ENCODE measurements around the gene RBPJ.
A peak's percentile ranks its signal among the peaks of the same experiment; 100 is the strongest.

The RBPJ gene

DNA sequence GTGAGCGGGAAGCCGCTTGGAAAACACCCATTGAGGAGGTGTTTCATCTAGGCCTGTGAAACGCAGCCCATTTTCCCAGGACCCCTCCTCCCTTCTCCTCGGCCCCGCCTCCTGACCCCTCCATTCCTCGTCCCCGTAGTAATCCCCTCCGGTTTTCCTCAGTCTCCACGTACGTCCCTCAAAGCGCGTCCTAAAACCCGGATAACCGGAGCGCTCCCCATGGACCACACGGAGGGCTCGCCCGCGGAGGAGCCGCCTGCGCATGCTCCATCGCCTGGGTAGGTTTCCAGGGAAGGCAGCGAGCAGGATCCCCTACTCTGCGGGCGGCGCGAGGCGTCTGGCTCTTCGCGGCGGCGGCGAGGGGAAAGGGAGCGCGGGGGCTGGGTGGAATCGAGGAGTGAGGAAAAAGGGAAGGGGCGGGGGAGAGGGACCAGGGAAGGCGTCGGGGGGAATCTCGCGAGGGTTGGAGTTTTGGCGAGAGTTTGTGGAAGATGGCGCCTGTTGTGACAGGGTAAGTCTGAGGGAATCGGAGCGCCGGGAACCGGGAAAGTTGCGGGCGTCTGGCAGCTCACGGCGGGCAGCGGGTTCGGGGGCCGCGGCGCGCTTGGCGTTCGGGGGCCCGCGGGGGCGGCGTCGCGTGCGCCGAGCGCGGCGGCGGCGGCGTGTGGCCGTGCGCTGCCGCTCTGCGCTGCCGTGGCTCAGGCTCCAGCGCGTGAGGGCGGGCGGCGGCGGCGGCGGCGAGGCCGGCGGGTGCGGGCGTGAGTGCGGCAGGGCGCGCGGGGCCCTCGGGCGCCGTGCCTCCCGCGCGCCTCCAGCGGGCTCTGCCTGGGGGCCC, at the start of gene RBPJ:
RBPJ (plus strand) TSS at position 477 of the 835 bp plus-strand sequence; CDS start at position 492, 15 bp downstream.
- peaks cover 41% of the 10 kb centered on the region for H3K4me1 Mint-ChIP-seq (ENCODE audit: low read depth)

DNA sequence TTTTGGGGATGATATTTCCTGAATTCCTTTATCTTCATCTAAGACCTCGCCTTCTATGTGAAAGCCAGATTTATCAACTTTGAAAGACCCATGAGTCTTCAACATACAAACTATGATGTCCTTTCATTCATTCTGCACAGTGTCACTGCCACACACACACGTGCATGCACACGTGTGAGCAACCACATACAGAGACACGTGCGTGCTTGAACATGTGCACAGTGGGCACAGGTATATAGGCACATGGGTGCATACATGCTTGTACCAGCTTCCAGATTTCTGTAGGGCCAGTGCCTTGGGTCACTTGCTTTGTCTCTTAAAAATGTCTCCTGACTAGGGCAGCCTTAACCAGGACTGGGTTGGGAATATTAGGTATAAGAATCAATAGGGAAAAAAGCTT, 49.1 kb upstream of the RBPJ start:
- Mint-ChIP-seq H3K27me3 (ENCODE audit: low read depth) (no peaks in the 10 kb centered on the region), H3K27ac (no peak overlapping the region), H3K9me3 (no peaks in the 10 kb centered on the region), H3K36me3 (ENCODE audit: low read depth) (peaks cover 4% of the 10 kb centered on the region), H3K4me3 (no peak overlapping the region), H3K4me1 (ENCODE audit: low read depth) (peaks cover 42% of the 10 kb centered on the region)
- no peak for DNase-seq (ENCODE audit: low spot score)

More for the DNA sequence above, at the start of gene RBPJ:
- Mint-ChIP-seq H3K27me3 (ENCODE audit: low read depth) (no peaks in the 10 kb centered on the region), H3K27ac (peak within 1 kb of the TSS; percentile 99), H3K9me3 (peaks cover 16% of the 10 kb centered on the region), H3K4me3 (peak within 1 kb of the TSS; percentile 100), H3K36me3 (ENCODE audit: low read depth) (peaks cover 32% of the 10 kb centered on the region)
- peak; percentile 76 for DNase-seq (ENCODE audit: low spot score)

DNA sequence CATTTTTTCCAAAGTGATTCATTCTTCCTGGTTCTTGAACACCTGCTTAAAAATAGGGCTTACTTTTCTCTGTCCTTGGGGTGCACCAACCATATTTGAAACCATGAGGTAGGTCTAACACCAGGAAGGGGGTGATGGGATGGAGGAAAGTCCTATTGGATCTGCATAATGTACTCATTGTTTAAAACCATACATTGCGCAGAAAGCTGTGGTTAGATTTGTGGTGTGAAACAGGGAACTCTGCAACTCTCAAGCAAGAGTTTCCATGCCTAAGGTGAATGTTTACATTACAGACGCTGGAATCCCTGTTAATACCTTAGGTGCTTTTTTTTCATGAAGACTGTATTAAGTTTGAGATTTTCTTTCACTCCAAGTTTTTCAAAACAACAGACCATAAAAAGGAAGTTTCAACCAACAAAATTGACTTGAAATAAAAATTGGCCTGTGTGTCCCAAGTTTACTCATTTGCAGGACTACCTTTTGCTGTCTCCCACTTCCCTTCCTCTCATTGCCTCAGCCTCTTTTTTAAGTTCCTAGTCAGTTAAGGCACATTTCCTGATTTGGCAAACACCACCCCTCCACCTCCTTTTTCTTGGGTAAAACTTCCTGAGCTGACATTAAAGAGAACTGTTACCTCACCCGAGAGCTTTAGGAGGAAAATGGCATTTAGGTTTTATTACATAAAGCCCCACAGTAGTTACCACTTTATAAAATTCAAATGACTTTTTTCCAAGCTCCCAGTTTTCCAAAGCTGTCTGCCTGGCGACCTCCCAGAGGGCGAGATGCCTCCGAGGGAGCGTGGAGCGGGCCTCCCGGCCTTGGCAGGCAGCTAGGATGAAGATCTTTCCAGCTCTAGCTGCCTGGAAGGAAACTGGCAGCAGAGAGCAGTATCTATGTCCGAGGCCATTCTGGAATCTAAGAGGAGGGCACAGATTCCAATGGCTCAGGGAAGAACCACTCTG, 47.9 kb upstream of the RBPJ start:
- DNase-seq (ENCODE audit: low spot score): no peak
- H3K27me3 Mint-ChIP-seq (ENCODE audit: low read depth): no peaks in the 10 kb centered on the region
- peak overlapping the region; percentile 39 for H3K4me3 Mint-ChIP-seq
- H3K9me3 Mint-ChIP-seq: no peaks in the 10 kb centered on the region
- peaks cover 4% of the 10 kb centered on the region for H3K36me3 Mint-ChIP-seq (ENCODE audit: low read depth)
- peaks cover 39% of the 10 kb centered on the region for H3K4me1 Mint-ChIP-seq (ENCODE audit: low read depth)
- peak overlapping the region; percentile 68 for H3K27ac Mint-ChIP-seq

DNA sequence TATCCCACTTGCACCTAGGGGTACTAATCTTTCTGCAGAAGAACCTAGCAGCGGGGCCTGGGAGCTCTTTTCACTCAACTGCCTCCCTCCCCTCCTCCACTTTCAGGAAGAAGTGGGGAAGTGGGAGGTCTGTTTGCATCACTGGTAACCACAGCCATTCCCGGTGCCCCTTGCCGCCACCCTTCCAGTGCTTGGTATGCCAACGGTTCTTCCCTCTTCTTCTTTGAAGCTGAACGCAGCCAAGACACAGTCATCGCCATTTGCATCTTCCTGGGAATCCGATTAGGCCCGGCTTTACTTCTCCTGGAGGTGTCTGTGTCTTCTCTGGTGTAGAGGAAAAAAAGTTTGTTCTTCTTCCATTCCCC, 47.2 kb upstream of the RBPJ start:
- Mint-ChIP-seq H3K27me3 (ENCODE audit: low read depth) (no peaks in the 10 kb centered on the region), H3K4me1 (ENCODE audit: low read depth) (peaks cover 34% of the 10 kb centered on the region), H3K36me3 (ENCODE audit: low read depth) (peaks cover 4% of the 10 kb centered on the region), H3K9me3 (no peaks in the 10 kb centered on the region), H3K4me3 (peak overlapping the region; percentile 39), H3K27ac (peak overlapping the region; percentile 68)
- no peak for DNase-seq (ENCODE audit: low spot score)

DNA sequence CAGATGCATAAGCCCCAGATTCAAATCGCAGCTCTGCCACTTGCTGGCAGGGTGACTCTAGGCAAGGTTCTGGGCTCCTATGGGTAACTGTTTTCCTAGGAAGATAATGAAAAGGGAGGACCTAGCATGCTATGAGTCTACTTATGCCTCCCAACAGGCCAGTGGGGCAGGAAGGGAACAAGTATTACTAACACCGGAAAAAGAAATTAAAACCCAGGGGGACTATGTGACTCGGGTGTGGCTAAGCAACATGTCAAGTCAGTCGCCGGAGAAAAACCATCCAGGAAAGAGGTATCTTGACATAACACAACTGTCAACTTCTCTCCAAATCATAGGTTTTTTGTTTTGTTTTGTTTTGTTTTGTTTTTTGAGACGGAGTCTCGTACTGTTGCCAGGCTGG, 45.5 kb upstream of the RBPJ start:
- Mint-ChIP-seq H3K27ac (no peak overlapping the region), H3K27me3 (ENCODE audit: low read depth) (no peaks in the 10 kb centered on the region), H3K4me3 (no peak overlapping the region), H3K36me3 (ENCODE audit: low read depth) (peaks cover 4% of the 10 kb centered on the region), H3K9me3 (no peaks in the 10 kb centered on the region), H3K4me1 (ENCODE audit: low read depth) (peaks cover 34% of the 10 kb centered on the region)
- no peak for DNase-seq (ENCODE audit: low spot score)

DNA sequence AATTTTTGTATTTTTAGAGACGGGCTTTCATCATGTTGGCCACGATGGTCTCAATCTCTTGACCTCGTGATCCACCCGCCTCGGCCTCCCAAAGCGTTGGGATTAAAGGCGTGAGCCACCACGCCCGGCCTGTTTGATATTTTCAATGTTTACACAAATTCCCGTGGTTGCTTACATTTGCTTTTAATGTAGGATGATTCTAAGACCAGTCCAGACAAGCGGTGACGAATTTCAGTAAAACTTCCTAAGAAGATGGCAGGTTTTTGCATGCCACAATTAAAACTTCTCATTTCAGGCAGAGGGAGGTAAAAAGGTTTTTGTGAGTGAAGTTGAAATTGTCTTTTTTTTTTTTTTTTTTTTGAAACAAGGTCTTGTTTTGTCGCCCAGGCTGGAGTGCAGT, 41.4 kb upstream of the RBPJ start:
- no peak for DNase-seq (ENCODE audit: low spot score)
- H3K9me3 Mint-ChIP-seq: no peaks in the 10 kb centered on the region
- H3K4me1 Mint-ChIP-seq (ENCODE audit: low read depth): peaks cover 10% of the 10 kb centered on the region
- H3K27ac Mint-ChIP-seq: no peak overlapping the region
- no peak overlapping the region for H3K4me3 Mint-ChIP-seq
- no peaks in the 10 kb centered on the region for H3K27me3 Mint-ChIP-seq (ENCODE audit: low read depth)
- no peaks in the 10 kb centered on the region for H3K36me3 Mint-ChIP-seq (ENCODE audit: low read depth)

DNA sequence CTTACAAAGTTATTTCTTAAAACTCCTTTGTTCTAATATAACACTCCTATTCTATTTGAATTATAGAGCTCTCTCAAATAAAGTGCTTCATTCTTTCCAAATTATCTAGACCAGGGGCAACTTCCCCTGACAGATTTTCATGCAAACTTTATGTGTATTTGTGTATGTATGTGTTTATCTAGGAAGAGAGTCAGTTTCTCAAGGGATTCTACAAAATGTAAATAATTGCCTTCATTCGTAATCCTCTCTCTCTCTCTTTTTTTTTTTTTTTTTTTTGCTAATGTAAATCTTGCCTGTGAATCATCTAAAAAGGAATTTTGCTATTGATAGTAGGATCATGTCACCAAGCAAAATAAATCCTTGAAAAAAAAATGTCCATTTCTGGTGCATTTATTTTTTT, 38.9 kb upstream of the RBPJ start:
- no peak for DNase-seq (ENCODE audit: low spot score)
- no peak overlapping the region for H3K27ac Mint-ChIP-seq
- no peaks in the 10 kb centered on the region for H3K27me3 Mint-ChIP-seq (ENCODE audit: low read depth)
- no peak overlapping the region for H3K4me3 Mint-ChIP-seq
- H3K4me1 Mint-ChIP-seq (ENCODE audit: low read depth): peaks cover 5% of the 10 kb centered on the region
- H3K9me3 Mint-ChIP-seq: no peaks in the 10 kb centered on the region
- no peaks in the 10 kb centered on the region for H3K36me3 Mint-ChIP-seq (ENCODE audit: low read depth)

DNA sequence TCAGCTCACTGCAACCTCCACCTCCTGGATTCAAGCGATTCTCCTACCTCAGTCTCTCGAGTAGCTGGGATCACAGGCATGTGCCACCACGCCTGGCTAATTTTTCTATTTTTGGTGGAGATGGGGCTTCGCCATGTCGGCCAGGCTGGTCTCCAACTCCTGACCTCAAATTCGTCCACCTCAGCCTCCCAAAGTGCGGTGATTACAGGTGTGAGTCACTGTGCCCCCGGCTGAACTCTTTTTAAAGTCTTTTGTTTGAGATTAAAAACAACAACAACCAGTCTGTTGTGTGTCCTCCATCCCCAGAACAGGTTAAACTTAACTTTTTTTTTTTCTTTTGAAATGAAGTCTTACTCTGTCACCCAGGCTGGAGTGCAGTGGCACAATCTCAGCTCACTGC, 36.3 kb upstream of the RBPJ start:
- H3K4me1 Mint-ChIP-seq (ENCODE audit: low read depth): peaks cover 12% of the 10 kb centered on the region
- H3K9me3 Mint-ChIP-seq: no peaks in the 10 kb centered on the region
- no peak overlapping the region for H3K27ac Mint-ChIP-seq
- no peak overlapping the region for H3K4me3 Mint-ChIP-seq
- H3K36me3 Mint-ChIP-seq (ENCODE audit: low read depth): no peaks in the 10 kb centered on the region
- no peaks in the 10 kb centered on the region for H3K27me3 Mint-ChIP-seq (ENCODE audit: low read depth)
- DNase-seq (ENCODE audit: low spot score): no peak

DNA sequence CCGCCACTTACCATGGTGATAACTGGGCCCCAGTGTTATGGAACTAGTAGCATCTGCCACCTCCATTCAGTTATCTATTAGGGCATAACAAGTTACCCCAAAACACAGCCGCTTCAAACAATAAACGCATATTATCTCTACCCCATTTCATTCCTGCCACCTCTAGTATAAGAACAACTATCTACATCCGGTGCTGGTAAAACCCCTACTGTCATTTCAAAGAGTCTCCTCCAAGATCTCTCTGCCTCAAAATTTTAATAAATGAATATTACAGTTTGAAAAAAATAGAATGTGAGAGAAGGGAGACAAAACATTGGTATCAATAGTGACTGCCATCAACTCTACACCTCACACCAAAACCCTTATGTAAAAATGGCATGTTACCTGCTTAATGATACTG, 35.5 kb upstream of the RBPJ start:
- H3K27ac Mint-ChIP-seq: no peak overlapping the region

DNA sequence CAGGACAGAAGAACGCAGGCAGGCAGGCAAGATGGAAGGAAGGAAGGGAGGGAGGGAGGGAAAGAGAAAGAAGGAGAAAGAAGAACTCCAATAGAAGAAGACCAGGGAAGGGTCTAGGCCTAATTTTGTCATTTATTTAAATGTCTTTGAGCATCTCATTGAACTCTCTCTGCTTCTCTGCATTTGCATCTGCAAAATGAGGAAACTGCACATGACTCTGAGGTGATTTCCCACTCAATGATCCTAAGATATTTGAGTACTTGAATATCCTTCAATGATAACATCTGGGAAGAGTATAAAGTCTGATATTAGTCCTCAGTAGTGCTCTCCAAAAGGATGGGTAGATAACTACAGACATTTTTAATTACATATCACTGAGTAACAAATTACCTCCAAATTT, 33.1 kb upstream of the RBPJ start:
- no peaks in the 10 kb centered on the region for H3K27me3 Mint-ChIP-seq (ENCODE audit: low read depth)
- peaks cover 20% of the 10 kb centered on the region for H3K4me1 Mint-ChIP-seq (ENCODE audit: low read depth)
- no peak overlapping the region for H3K4me3 Mint-ChIP-seq

More for the DNA sequence above, 35.5 kb upstream of the RBPJ start:
- Mint-ChIP-seq H3K4me3 (no peak overlapping the region), H3K36me3 (ENCODE audit: low read depth) (no peaks in the 10 kb centered on the region), H3K9me3 (no peaks in the 10 kb centered on the region), H3K4me1 (ENCODE audit: low read depth) (peaks cover 12% of the 10 kb centered on the region), H3K27me3 (ENCODE audit: low read depth) (no peaks in the 10 kb centered on the region)
- no peak for DNase-seq (ENCODE audit: low spot score)

DNA sequence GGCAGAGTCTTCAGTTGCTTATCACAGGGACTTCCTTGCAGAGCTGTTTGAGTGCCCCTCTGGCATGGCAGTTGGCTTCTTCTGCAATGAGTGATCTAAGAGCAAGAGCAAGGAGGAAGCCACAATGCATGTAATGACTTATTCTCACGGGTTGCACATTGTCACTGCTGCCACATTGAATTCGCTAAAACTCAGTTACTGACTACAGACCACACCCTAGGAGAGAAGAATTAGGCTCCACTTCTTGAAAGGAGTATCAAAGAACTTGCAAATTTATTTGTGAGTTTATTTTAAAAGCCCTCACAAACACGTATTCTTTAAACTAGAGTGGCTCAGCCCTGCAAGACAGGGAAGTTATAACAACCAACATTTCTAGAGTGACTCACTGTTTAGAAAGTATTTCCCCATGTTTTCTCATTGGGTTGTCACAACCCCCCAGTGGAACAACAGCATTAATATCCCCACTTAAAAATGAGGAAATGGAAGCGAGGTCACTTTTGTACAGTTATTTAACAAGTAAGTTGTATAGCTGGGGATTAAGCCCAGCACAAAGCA, 32.4 kb upstream of the RBPJ start:
- no peaks in the 10 kb centered on the region for H3K36me3 Mint-ChIP-seq (ENCODE audit: low read depth)
- no peaks in the 10 kb centered on the region for H3K9me3 Mint-ChIP-seq
- DNase-seq (ENCODE audit: low spot score): peak; percentile 59
- no peak overlapping the region for H3K4me3 Mint-ChIP-seq
- H3K27ac Mint-ChIP-seq: peak overlapping the region; percentile 65
- no peaks in the 10 kb centered on the region for H3K27me3 Mint-ChIP-seq (ENCODE audit: low read depth)
- peaks cover 20% of the 10 kb centered on the region for H3K4me1 Mint-ChIP-seq (ENCODE audit: low read depth)

More for the DNA sequence above, 33.1 kb upstream of the RBPJ start:
- DNase-seq (ENCODE audit: low spot score): no peak
- Mint-ChIP-seq H3K36me3 (ENCODE audit: low read depth) (no peaks in the 10 kb centered on the region), H3K9me3 (no peaks in the 10 kb centered on the region), H3K27ac (peak overlapping the region; percentile 54)

DNA sequence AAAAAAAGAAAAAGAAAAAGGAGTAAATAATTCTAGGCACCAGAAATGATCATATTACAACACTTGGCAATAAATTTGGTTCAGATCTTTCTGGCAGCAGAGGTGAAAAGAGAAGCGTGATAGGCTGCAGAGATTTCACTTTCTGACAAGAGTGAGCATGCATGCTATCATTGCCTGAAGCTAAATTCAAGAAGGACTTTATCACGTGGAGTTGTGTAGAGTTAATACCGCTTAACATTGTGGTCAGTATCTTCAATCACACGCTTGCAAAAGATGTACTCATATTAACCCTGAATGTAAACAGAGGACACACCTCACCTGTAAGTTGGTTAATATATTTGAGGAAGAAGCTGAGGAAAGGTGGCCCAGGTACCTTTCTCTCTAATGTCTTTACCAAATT, 31.4 kb upstream of the RBPJ start:
- no peak for DNase-seq (ENCODE audit: low spot score)
- no peaks in the 10 kb centered on the region for H3K9me3 Mint-ChIP-seq
- peaks cover 2% of the 10 kb centered on the region for H3K36me3 Mint-ChIP-seq (ENCODE audit: low read depth)
- no peak overlapping the region for H3K4me3 Mint-ChIP-seq
- no peak overlapping the region for H3K27ac Mint-ChIP-seq
- H3K27me3 Mint-ChIP-seq (ENCODE audit: low read depth): no peaks in the 10 kb centered on the region
- peaks cover 20% of the 10 kb centered on the region for H3K4me1 Mint-ChIP-seq (ENCODE audit: low read depth)

DNA sequence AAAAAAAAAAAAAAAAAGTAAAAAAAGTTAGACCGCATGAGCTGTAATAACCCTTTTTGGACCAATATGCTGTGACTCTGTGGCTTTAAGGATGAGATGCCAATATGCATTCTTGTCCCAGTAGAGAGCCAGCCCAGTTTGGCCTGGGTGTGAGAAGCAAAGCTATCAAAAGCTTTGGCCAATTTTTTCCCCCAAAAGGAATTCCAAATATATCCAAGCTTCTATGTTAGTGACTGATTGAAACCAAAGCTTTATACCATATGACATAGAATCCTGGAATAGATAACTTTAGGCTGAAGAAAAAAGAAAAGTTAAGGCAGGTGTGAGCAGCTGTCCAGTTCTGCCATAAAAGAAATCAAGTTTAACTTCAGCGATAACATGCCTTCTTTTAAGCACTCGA, 30.5 kb upstream of the RBPJ start:
- peaks cover 21% of the 10 kb centered on the region for H3K4me1 Mint-ChIP-seq (ENCODE audit: low read depth)
- H3K36me3 Mint-ChIP-seq (ENCODE audit: low read depth): peaks cover 2% of the 10 kb centered on the region
- H3K27me3 Mint-ChIP-seq (ENCODE audit: low read depth): no peaks in the 10 kb centered on the region
- peaks cover 5% of the 10 kb centered on the region for H3K9me3 Mint-ChIP-seq
- DNase-seq (ENCODE audit: low spot score): no peak
- H3K27ac Mint-ChIP-seq: no peak overlapping the region
- H3K4me3 Mint-ChIP-seq: no peak overlapping the region

DNA sequence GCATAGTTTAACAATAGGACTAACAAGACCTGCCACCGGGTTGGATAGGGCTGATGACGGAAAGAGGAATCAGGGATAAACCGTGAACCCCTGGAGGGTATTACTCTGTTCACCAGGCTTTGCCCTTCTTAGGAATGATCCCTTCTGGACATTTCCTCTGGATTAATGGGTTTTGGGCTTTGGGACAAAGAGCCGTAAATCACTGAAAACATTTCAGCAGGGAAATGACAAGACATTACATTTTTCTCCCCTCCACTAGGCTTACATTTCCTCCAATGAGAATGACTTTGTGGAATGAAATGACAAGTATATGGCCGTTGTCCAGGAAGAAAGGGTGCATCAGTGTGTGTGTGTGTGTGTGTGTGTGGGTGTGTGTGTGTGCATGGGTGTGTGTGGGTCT, 25.9 kb upstream of the RBPJ start:
- no peak overlapping the region for H3K4me3 Mint-ChIP-seq
- DNase-seq (ENCODE audit: low spot score): no peak
- no peaks in the 10 kb centered on the region for H3K27me3 Mint-ChIP-seq (ENCODE audit: low read depth)
- peaks cover 6% of the 10 kb centered on the region for H3K9me3 Mint-ChIP-seq
- H3K4me1 Mint-ChIP-seq (ENCODE audit: low read depth): peaks cover 39% of the 10 kb centered on the region
- peaks cover 5% of the 10 kb centered on the region for H3K36me3 Mint-ChIP-seq (ENCODE audit: low read depth)
- H3K27ac Mint-ChIP-seq: no peak overlapping the region

All from T-helper 2 cell treated with Interferon-gamma antibody and Interleukin-4, amounts not matched to agents 5 μg/mL and 100 μg/mL, for 36 hours (primary cell).